BJ (cell line): ENCODE results near the gene HSH2D. TPM values are rescaled to one million over a fixed set of nuclear protein-coding genes. Genes with fewer than 3 reads are reported as not detected.

Source experiments
- CTCF ChIA-PET: fragments of 350-600 bp; formaldehyde crosslinking; extraction: SDS; loops from one replicate; lab custom pipeline; 2021; ENCODE audit warnings: antibody characterized with exemption, inconsistent platforms; lab: Yijun Ruan, JAX
- POLR2A ChIA-PET: fragments of 300-600 bp; sonication (Branson Sonifier 250); formaldehyde crosslinking; extraction: SDS; loops from one replicate; lab custom pipeline; 2021; ENCODE audit warnings: antibody characterized with exemption; lab: Charles Lee
- DNase-seq: peaks from one replicate; pipeline ENCODE4 v3.0.0-alpha.2; 2011; ENCODE audit warnings: low read depth
- H3K27me3 ChIP-seq: 2 replicates; pipeline ENCODE4 v1.6.0; 2011; ENCODE audit warnings: low read length; ENCODE audit not compliant: control insufficient read depth, insufficient read depth
- H3K36me3 ChIP-seq: 2 replicates; pipeline ENCODE4 v1.5.1; 2011; ENCODE audit warnings: low read length; ENCODE audit not compliant: control insufficient read depth, insufficient read depth
- H3K4me3 ChIP-seq: 2 replicates; pipeline ENCODE4 v1.5.1; 2011; ENCODE audit warnings: low read depth, mild to moderate bottlenecking, control low read depth, low read length
- polyA plus RNA-seq: library from polyadenylated mRNA; depleted of rRNA; stranded (reverse); fragments of >200 nt; gene quantifications from 2 replicates; pipeline ENCODE4 v1.2.3, GENCODE V29; 2011
- TF ChIP-seq, protein P1 (sequence below): IDR thresholded peaks from 2 replicates; pipeline ENCODE4 v1.5.1; 2011; ENCODE audit warnings: low read depth, mild to moderate bottlenecking, control low read depth, inconsistent platforms, low read length, moderate library complexity; ENCODE audit not compliant: insufficient read depth

The HSH2D gene
- polyA plus RNA-seq, 1 experiment = not detected

DNA sequence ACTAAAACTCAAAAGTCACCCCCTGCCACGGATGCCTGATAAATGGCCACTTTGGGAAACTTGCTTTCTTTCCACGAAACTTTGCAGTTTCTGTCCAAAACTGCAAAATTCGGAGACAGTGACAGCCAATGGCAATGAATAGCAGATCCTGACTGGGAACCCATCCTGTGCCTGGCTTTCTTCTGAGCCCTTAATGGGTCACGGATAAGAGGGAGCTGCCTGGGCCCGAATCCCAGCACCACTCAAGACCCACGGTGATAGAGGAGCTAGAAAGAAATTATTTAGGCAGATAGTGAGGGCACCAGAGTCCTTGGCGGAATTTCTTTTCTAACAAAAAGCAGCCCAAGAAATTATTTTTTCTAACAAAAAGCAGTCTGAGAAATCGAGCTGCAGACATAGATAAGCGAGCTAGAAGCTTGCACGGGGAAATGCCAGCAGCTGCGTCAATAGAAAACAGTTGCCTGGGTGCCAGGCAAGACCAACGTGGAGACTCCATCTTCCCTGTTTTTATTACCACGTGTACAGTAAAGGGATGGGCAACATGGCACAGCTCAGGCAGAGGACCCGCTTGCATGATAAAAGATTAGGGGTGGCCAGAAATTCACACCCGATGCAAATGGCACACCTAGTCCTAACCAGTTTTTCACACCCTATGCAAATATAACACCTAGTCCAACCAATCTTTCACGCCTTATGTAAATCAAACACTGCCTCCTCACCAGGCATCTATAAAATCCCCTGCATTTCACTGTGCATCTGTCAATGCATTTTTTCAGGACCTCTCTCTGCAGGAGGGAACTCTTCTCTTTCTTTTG lies 7.1 kb upstream of the HSH2D start:
- CTCF ChIA-PET = interaction anchor here (0.6 to 1.0 kb wide), 2 partner anchors 23 to 290 kb away, joined by 3 read pairs; no protein-coding TSS in a partner anchor
- H3K4me3 ChIP-seq = no peak overlapping the region
- peaks cover 10% of the 10 kb centered on the region for H3K36me3 ChIP-seq
- TF ChIP-seq, protein P1, sequence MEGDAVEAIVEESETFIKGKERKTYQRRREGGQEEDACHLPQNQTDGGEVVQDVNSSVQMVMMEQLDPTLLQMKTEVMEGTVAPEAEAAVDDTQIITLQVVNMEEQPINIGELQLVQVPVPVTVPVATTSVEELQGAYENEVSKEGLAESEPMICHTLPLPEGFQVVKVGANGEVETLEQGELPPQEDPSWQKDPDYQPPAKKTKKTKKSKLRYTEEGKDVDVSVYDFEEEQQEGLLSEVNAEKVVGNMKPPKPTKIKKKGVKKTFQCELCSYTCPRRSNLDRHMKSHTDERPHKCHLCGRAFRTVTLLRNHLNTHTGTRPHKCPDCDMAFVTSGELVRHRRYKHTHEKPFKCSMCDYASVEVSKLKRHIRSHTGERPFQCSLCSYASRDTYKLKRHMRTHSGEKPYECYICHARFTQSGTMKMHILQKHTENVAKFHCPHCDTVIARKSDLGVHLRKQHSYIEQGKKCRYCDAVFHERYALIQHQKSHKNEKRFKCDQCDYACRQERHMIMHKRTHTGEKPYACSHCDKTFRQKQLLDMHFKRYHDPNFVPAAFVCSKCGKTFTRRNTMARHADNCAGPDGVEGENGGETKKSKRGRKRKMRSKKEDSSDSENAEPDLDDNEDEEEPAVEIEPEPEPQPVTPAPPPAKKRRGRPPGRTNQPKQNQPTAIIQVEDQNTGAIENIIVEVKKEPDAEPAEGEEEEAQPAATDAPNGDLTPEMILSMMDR = no peak
- H3K27me3 ChIP-seq = no peaks in the 10 kb centered on the region
- DNase-seq = no peak
- POLR2A ChIA-PET = no interaction called here

DNA sequence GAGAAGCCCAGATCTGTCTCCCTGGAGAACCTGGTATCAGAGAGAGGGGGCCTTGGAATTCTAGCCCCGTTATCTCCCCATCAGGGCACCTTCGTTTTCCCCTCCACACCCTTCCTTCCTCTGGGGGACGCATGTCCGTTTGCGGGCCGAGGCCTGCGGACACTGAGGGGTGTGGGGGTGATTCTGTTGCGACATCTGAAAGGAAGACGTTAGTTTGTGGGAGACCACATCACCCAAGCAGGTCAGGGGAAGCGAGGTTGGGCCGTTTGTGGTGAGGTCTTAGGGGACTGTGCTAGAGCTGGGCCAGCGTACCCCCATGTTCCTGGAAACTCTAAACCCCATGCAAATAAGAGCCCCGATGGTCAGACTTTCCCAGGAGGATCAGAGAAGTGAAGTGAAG lies 3.7 kb upstream of the HSH2D start:
- H3K36me3 ChIP-seq = no peaks in the 10 kb centered on the region
- no peaks in the 10 kb centered on the region for H3K27me3 ChIP-seq
- H3K4me3 ChIP-seq = no peak overlapping the region
- DNase-seq = no peak
- CTCF ChIA-PET = no interaction called here
- TF ChIP-seq, protein P1 = no peak
- POLR2A ChIA-PET = no interaction called here

DNA sequence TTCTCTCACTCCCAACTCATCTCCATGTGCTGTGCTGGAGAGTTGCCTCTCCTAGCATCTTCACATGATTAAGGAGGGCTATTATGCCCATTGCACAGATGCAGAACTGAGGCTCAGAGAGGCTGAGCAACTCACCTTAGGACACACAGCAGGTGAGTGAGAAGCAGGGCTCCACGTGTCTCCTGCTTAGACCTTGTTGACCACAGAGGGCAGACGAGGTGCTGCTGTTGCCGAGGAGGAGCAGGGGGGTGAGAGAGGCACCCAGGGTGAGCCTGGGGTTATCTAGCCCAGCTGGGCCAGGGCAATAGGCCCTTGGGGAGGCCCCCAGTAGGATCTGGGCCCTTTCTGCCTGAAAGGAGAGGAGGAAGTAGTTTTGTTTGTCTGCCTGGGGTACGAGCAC lies 2.4 kb upstream of the HSH2D start:
- no peaks in the 10 kb centered on the region for H3K36me3 ChIP-seq
- CTCF ChIA-PET = no interaction called here
- no peaks in the 10 kb centered on the region for H3K27me3 ChIP-seq
- TF ChIP-seq, protein P1 = no peak
- DNase-seq = no peak
- POLR2A ChIA-PET = no interaction called here
- H3K4me3 ChIP-seq = no peak overlapping the region

DNA sequence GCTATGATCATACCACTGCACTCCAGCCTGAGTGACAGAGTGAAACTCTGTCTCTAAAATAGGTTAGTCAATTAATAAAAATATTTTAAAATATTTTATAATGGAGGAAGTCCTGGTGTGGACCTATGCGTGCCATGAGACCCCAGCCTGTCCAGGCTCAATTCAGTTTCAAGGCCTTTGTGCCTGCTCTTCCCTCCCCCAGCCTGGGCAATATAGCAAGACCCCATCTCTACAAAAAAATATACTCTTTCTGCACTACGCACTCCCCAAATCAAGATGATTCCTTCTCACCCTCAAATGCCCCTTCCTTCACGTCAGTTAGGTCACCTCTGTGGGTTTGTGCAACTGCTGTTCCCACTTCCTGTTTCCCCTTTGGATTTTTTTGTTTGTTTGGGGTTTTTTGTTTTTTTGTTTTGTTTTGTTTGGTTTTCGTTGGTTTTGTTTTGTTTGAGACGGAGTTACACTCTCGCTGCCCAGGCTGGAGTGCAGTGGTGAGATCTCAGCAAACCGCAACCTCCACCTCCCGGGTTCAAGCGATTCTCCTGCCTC lies 1.4 kb upstream of the HSH2D start:
- ChIA-PET POLR2A (no interaction called here), CTCF (no interaction called here)
- Histone ChIP-seq H3K36me3 (no peaks in the 10 kb centered on the region), H3K4me3 (no peak overlapping the region), H3K27me3 (no peaks in the 10 kb centered on the region)
- TF ChIP-seq, protein P1 = no peak
- DNase-seq = no peak

DNA sequence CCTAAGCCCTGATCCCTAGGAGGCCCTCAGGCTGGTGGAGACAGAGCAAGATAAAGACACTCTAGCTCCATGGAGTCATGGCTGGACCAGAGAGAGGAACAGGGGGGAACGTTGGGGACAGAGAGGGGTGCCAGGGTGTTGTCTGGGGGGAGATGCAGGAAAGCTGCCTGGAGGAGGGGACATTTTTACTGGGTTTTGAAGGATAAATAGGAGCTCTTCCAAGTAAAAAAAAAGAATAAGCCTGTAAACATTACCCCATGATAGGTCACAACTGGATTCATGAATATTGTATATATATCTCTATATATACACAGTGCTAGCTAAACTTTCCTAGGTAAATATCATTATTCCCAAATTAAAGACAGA lies 714 bp downstream of the HSH2D start:
- POLR2A ChIA-PET = no interaction called here
- CTCF ChIA-PET = interaction anchor here (1.3 kb wide), 1 partner anchor 102 kb away, joined by 3 read pairs; no protein-coding TSS in a partner anchor
- TF ChIP-seq, protein P1 = no peak
- no peak overlapping the region for H3K4me3 ChIP-seq
- H3K27me3 ChIP-seq = no peaks in the 10 kb centered on the region
- no peaks in the 10 kb centered on the region for H3K36me3 ChIP-seq
- DNase-seq = no peak
